ENCODE measurements around the gene PITPNB. TPM values are rescaled to one million over a fixed set of nuclear protein-coding genes. Genes with fewer than 3 reads are reported as not detected.

Gene PITPNB
- total and polyA plus RNA-seq, 2 experiments from 2014 or later: 50.9 to 56.0 TPM

DNA sequence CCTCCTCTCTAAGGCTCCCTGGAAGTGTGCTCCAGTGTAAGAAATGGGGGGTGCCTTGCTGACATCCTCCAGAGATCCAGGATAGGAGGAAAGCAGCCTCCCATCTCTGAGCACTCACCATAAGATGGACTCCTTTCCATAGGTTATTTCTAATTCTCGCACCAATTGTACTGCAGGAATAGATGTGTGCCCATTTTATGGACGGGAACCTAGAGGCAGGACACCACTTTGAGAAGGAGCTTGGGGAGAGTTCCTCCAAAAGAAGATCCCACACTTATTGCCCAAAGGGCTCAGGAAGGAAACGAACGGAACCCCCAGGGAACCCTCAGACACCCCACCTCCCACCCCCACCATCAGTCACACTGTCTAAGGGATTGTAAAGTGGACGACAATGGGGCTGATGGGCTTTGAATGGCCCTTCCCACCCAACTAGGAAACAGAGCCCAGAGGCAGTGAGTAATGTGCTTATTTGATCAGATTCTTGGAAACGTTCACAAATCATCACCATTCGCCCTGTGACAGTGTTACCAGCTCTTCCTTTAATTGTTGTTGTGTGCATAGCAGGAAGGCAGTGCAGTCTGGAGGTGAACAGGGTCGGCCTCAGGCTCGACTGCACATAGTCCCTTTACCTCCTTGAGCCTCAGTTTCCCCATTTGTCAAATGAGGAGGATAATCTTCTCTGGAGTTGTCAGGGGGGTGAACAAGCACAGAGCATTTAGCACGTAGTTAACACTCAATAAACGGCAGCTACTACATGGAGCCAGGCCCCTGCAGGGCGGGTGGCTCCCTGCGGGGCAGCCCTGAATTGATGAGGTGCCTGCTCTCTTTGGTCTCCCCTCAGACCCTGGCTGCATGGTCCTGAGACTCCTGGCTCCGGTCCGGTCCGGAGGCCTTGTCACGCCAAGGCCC lies 109.1 kb downstream of the PITPNB start:
- no peak overlapping the region for H3K4me3 Mint-ChIP-seq
- no peak overlapping the region for H3K4me2 ChIP-seq
- H3K9me3 Mint-ChIP-seq: no peaks in the 10 kb centered on the region
- 0 out of 2 replicates have a peak, but pooled peaks cover 2% of the 10 kb centered on the region for H3F3A ChIP-seq (replicated peaks; ENCODE audit: low read depth)
- no peak overlapping the region for H3K27ac ChIP-seq (ENCODE audit: low read depth)
- no peaks in the 10 kb centered on the region; the same call in 1 of the 2 replicates for H3K36me3 ChIP-seq (ENCODE audit: insufficient read depth)
- no peaks in the 10 kb centered on the region for H3K79me2 ChIP-seq (replicated peaks; ENCODE audit: insufficient read depth)
- no peaks in the 10 kb centered on the region for H3K36me3 Mint-ChIP-seq (ENCODE audit: low read depth)
- H3K4me1 Mint-ChIP-seq: peaks cover 16% of the 10 kb centered on the region
- no peak overlapping the region for H3K27ac Mint-ChIP-seq
- H3K4me1 ChIP-seq (ENCODE audit: insufficient read depth): peaks cover under 1% of the 10 kb centered on the region; the same call in 1 of the 2 replicates
- ATAC-seq: peak; percentile 32
- DNase-seq (ENCODE audit: low spot score): no peak
- H3K27me3 ChIP-seq (ENCODE audit: insufficient read depth): no peaks in the 10 kb centered on the region
- no peaks in the 10 kb centered on the region for H4K20me1 ChIP-seq (replicated peaks; ENCODE audit: insufficient read depth)
- peaks cover 11% of the 10 kb centered on the region for H3K27me3 Mint-ChIP-seq (ENCODE audit: insufficient read depth, low read depth, poor library complexity)
- H3K4me3 ChIP-seq: no peak overlapping the region
- no peak overlapping the region; the same call in 1 of the 2 replicates for H2AFZ ChIP-seq
- TF ChIP-seq EZH2 (IDR thresholded peaks at IDR 0.05; ENCODE audit: low read depth, unreplicated experiment): no peak
- H3K9me2 ChIP-seq (ENCODE audit: insufficient read depth): no peaks in the 10 kb centered on the region

DNA sequence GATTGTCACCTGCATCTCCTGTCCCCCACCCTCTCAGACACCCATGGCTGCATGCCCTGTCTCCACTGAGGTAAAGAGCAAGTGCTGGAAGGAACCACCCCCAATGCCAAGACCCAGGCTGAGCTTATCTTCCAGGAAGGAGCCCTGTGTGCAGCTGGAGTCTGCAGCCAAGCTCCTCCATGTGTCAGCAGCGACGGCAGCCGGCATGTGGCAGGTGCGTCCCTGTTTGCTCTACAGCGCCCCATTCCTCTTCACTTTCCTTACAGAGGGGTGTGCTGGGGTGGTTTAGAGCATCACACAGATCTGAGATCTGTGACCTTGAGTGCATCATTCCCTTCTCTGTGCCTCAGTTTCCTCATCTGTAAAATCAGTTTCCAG lies 109.8 kb downstream of the PITPNB start:
- no peak overlapping the region for H3K27ac Mint-ChIP-seq

More for the DNA sequence above, 109.8 kb downstream of the PITPNB start:
- peaks cover 16% of the 10 kb centered on the region for H3K27me3 Mint-ChIP-seq (ENCODE audit: insufficient read depth, low read depth, poor library complexity)
- ATAC-seq (peak; percentile 26), DNase-seq (ENCODE audit: low spot score) (no peak)
- TF ChIP-seq POLR2AphosphoS5 (IDR thresholded peaks at IDR 0.05; ENCODE audit: low read depth): no peak
- TF ChIP-seq, protein P1, sequence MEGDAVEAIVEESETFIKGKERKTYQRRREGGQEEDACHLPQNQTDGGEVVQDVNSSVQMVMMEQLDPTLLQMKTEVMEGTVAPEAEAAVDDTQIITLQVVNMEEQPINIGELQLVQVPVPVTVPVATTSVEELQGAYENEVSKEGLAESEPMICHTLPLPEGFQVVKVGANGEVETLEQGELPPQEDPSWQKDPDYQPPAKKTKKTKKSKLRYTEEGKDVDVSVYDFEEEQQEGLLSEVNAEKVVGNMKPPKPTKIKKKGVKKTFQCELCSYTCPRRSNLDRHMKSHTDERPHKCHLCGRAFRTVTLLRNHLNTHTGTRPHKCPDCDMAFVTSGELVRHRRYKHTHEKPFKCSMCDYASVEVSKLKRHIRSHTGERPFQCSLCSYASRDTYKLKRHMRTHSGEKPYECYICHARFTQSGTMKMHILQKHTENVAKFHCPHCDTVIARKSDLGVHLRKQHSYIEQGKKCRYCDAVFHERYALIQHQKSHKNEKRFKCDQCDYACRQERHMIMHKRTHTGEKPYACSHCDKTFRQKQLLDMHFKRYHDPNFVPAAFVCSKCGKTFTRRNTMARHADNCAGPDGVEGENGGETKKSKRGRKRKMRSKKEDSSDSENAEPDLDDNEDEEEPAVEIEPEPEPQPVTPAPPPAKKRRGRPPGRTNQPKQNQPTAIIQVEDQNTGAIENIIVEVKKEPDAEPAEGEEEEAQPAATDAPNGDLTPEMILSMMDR (conservative IDR thresholded peaks at IDR 0.05; ENCODE audit: low read depth in 2 of 2): peak in 1 of 2 experiments; percentile 50; a peak in 2 of 4 replicates
- Histone ChIP-seq H3K4me3 (no peak overlapping the region), H2AFZ (no peak overlapping the region), H3K36me3 (ENCODE audit: insufficient read depth) (no peaks in the 10 kb centered on the region; the same call in 1 of the 2 replicates), H4K20me1 (replicated peaks; ENCODE audit: insufficient read depth) (no peaks in the 10 kb centered on the region), H3K9me2 (ENCODE audit: insufficient read depth) (no peaks in the 10 kb centered on the region), H3K79me2 (replicated peaks; ENCODE audit: insufficient read depth) (no peaks in the 10 kb centered on the region), H3K27ac (ENCODE audit: low read depth) (no peak overlapping the region), H3K27me3 (ENCODE audit: insufficient read depth) (peaks cover 5% of the 10 kb centered on the region), H3K4me2 (no peak overlapping the region), H3K4me1 (ENCODE audit: insufficient read depth) (peaks cover 8% of the 10 kb centered on the region; the same call in 1 of the 2 replicates), H3F3A (replicated peaks; ENCODE audit: low read depth) (0 out of 2 replicates have a peak, but pooled peaks cover 2% of the 10 kb centered on the region)
- no peaks in the 10 kb centered on the region for H3K36me3 Mint-ChIP-seq (ENCODE audit: low read depth)
- H3K4me1 Mint-ChIP-seq: peaks cover 21% of the 10 kb centered on the region
- no peaks in the 10 kb centered on the region for H3K9me3 Mint-ChIP-seq
- no peak overlapping the region for H3K4me3 Mint-ChIP-seq
